SU-DHL-6 (cell line): ENCODE results near the gene CTRB1.
"Not testable (repeated sequence)": the region's sequence is repeated elsewhere in the genome, so short reads cannot be mapped to it uniquely, and the experiment has no call there.

Source experiments
- H2AFZ ChIP-seq: fragments of 200-600 bp; sonication (generic); 2 replicates; pipeline ENCODE4 v1.6.1; 2014; ENCODE audit warnings: low read depth, mild to moderate bottlenecking, moderate library complexity, mixed read lengths, antibody characterized with exemption, low read length; ENCODE audit not compliant: severe bottlenecking
- H3F3A ChIP-seq: fragments of 200-600 bp; shearing (Covaris generic); 2 replicates; pipeline ENCODE4 v1.6.0; 2016; ENCODE audit warnings: antibody characterized with exemption, mild to moderate bottlenecking; ENCODE audit not compliant: insufficient read depth
- H3K27ac ChIP-seq: fragments of 200-600 bp; sonication (generic); 2 replicates; pipeline ENCODE4 v1.5.1; 2016; ENCODE audit warnings: low read depth, mild to moderate bottlenecking, low read length, moderate library complexity, mixed read lengths
- H3K27me3 ChIP-seq: fragments of 200-600 bp; sonication (generic), shearing (Covaris generic); 2 replicates; pipeline ENCODE4 v1.6.0; 2014; ENCODE audit warnings: mild to moderate bottlenecking, low read length
- H3K36me3 ChIP-seq: fragments of 200-600 bp; sonication (generic); 2 replicates; pipeline ENCODE4 v1.6.1; 2014; ENCODE audit warnings: mild to moderate bottlenecking, low read length, mixed read lengths
- H3K4me2 ChIP-seq: fragments of 300-600, 200-600 bp; shearing (Covaris generic), sonication (generic); 2 replicates; pipeline ENCODE4 v1.6.0; 2014; ENCODE audit warnings: low read length, low read depth, mild to moderate bottlenecking; ENCODE audit not compliant: poor library complexity, severe bottlenecking
- H3K4me3 ChIP-seq: fragments of 200-600 bp; sonication (generic); 2 replicates; pipeline ENCODE4 v1.5.1; 2014; ENCODE audit warnings: antibody characterized with exemption, low read length, mild to moderate bottlenecking, mixed read lengths; ENCODE audit not compliant: insufficient read depth, poor library complexity, severe bottlenecking
- H3K79me2 ChIP-seq: fragments of 200-600 bp; sonication (generic); 2 replicates; pipeline ENCODE4 v1.6.1; 2014; ENCODE audit warnings: mild to moderate bottlenecking, low read length, moderate library complexity; ENCODE audit not compliant: insufficient read depth
- H3K9ac ChIP-seq: fragments of 200-600 bp; sonication (generic); 2 replicates; pipeline ENCODE4 v1.7.0; 2014; ENCODE audit warnings: mild to moderate bottlenecking, low read length
- H3K9me2 ChIP-seq: fragments of 200-600 bp; sonication (generic); replicated peaks from 2 replicates; pipeline ENCODE4 v1.6.1; 2014; ENCODE audit warnings: low read length; ENCODE audit not compliant: insufficient read depth
- H3K9me3 ChIP-seq: fragments of 200-600 bp; sonication (generic); 2 replicates; pipeline ENCODE4 v1.6.1; 2014; ENCODE audit warnings: low read length, mixed read lengths; ENCODE audit not compliant: insufficient read depth
- H4K20me1 ChIP-seq: fragments of 200-600 bp; sonication (generic); 2 replicates; pipeline ENCODE4 v1.6.1; 2014; ENCODE audit warnings: low read depth, mild to moderate bottlenecking, antibody characterized with exemption, low read length, moderate library complexity, mixed read lengths
- EZH2phosphoT487 ChIP-seq: fragments of 200-600 bp; sonication (generic), shearing (Covaris generic); conservative IDR thresholded peaks from 2 replicates; pipeline ENCODE4 v1.6.1; 2018; ENCODE audit warnings: mild to moderate bottlenecking, antibody characterized with exemption, low read length, moderate library complexity, mixed read lengths
- TF ChIP-seq, protein P1 (sequence below): fragments of 200-600 bp; sonication (generic); IDR thresholded peaks from one replicate; pipeline ENCODE4 v1.5.1; 2017; ENCODE audit warnings: antibody characterized with exemption, mild to moderate bottlenecking, low read length, moderate library complexity; ENCODE audit not compliant: insufficient read depth, poor library complexity, severe bottlenecking

Gene CTRB1

DNA sequence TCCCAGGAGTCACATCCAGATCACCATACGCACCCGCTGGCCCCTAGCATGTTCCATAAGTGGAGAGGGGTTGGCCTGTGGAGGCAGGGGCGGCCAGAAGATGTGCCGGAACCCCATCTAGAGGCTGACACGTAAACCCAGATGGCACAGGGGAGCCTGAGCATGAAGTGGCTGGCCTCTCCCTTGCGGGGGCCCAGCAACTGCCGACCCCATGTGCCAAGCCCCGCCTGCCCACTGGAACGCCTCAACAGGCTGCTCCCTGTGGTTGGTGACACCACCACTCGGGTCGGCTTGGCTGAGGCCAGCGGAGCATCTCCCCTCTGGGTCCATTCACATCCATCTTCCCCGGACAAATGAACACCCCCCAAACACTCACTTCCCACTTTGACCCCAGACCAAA, 23.2 kb downstream of the CTRB1 start:
- no peak overlapping the region for H3K4me2 ChIP-seq
- H3K9me2 ChIP-seq = no peaks in the 10 kb centered on the region
- no peaks in the 10 kb centered on the region for H4K20me1 ChIP-seq
- TF ChIP-seq, protein P1, sequence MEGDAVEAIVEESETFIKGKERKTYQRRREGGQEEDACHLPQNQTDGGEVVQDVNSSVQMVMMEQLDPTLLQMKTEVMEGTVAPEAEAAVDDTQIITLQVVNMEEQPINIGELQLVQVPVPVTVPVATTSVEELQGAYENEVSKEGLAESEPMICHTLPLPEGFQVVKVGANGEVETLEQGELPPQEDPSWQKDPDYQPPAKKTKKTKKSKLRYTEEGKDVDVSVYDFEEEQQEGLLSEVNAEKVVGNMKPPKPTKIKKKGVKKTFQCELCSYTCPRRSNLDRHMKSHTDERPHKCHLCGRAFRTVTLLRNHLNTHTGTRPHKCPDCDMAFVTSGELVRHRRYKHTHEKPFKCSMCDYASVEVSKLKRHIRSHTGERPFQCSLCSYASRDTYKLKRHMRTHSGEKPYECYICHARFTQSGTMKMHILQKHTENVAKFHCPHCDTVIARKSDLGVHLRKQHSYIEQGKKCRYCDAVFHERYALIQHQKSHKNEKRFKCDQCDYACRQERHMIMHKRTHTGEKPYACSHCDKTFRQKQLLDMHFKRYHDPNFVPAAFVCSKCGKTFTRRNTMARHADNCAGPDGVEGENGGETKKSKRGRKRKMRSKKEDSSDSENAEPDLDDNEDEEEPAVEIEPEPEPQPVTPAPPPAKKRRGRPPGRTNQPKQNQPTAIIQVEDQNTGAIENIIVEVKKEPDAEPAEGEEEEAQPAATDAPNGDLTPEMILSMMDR = no peak
- TF ChIP-seq EZH2phosphoT487 = no peak
- no peak overlapping the region for H3K27ac ChIP-seq
- H3F3A ChIP-seq = no peaks in the 10 kb centered on the region
- no peaks in the 10 kb centered on the region for H3K36me3 ChIP-seq
- no peak overlapping the region for H2AFZ ChIP-seq
- H3K9me3 ChIP-seq = no peaks in the 10 kb centered on the region
- no peak overlapping the region for H3K9ac ChIP-seq
- no peaks in the 10 kb centered on the region for H3K79me2 ChIP-seq
- no peaks in the 10 kb centered on the region for H3K27me3 ChIP-seq
- H3K4me3 ChIP-seq = no peak overlapping the region

DNA sequence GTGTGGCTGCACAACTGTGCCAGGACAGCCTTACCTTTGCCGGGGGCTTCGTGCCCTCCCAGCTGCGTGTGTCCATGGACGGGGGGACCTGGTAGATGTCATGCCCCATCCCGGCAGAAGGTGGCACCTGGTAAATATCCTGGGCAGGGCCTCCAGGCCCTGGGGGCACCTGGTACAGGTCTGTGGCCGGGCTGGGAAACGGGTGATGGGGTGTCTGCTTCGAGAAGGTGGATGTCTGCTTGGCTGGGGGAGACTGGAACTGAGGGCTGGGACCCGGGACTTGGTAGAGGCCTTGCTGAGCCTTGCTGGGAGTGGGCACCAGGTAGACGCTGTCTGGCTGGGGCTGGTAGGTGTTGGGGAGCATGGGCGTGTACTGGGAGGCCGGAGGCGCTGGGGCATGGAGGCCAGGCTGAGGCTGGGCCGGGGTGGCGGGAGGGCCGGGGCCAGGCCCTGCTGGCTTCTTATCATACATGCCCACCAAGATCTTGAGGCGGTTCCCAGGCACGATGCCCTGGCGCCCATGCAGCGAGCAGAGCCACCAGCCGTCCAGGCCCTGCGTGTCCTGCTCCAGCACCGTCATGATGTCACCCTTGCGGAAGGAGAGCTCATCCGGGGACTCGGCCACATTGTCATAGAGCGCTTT, 23.8 kb downstream of the CTRB1 start:
- H3F3A ChIP-seq, H3K27me3 ChIP-seq, H2AFZ ChIP-seq, H3K27ac ChIP-seq, H4K20me1 ChIP-seq, H3K4me2 ChIP-seq, H3K79me2 ChIP-seq, H3K9me2 ChIP-seq, H3K9me3 ChIP-seq, H3K9ac ChIP-seq, H3K4me3 ChIP-seq, H3K36me3 ChIP-seq: not testable (repeated sequence)

DNA sequence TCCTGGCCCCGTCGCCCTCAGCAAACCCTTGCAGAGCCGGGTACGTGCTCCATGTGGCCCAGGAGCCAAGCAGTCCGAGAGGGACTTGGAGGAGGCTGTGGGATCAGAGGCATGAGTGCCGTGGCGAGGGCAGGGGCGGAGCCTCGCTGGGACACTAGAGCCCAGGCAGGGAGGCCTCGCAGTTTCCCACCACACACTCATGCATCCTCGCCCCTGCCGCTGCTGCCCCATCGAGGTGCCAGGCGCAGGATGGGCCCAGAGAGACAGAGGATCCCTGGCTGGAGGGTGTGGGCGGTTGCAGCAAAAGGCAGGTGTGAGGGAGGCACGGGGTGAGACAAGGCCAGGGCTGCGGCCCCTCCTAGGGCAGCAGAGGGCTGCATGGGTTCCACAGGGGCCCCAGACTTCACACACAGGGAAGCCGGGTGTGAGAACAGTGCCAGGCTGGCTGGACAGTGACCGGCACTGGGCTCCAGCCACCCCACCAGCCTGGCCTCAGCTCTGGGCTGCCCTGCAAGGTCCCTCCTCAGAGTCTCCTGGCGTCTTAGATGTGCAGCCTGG, 25.0 kb downstream of the CTRB1 start:
- H2AFZ ChIP-seq = no peak overlapping the region
- H3K36me3 ChIP-seq = no peaks in the 10 kb centered on the region
- no peak overlapping the region for H3K4me2 ChIP-seq
- no peaks in the 10 kb centered on the region for H4K20me1 ChIP-seq
- no peaks in the 10 kb centered on the region for H3K27me3 ChIP-seq
- H3K27ac ChIP-seq = no peak overlapping the region
- TF ChIP-seq EZH2phosphoT487 = no peak
- TF ChIP-seq, protein P1 = no peak
- H3K9ac ChIP-seq = no peak overlapping the region
- no peaks in the 10 kb centered on the region for H3K9me2 ChIP-seq
- H3K4me3 ChIP-seq = no peak overlapping the region
- no peaks in the 10 kb centered on the region for H3F3A ChIP-seq
- H3K9me3 ChIP-seq = no peaks in the 10 kb centered on the region
- no peaks in the 10 kb centered on the region for H3K79me2 ChIP-seq

DNA sequence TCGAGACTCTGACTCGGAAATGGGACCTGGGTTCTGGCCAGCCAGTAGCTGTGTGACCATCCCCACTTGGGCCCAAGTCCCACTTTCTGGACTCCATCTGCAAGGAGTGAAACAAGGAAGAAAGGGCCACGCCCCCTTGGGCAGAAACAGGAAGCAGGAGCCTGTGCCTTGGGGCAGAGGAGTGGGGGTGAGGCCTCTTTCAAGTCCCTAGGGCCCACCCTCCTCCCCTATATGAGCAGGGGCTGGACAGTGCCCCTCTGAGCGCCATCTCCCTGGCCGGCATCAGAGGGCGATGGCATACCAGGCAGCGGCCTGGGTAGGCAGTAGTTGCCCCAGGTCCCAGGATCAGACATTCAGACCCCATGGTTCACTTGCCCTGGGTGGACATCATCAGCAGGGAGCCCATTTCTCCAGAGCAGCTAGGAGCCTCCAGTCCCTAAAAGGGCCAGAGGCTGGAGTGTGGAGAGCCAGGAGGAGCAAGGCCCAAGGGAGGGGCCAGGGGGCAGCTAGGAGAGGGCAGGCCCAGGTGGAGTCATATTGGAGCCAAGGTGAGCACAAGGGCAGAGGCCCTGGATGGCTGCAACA, 25.5 kb downstream of the CTRB1 start:
- Histone ChIP-seq H3K27ac (no peak overlapping the region), H2AFZ (no peak overlapping the region), H3K4me3 (no peak overlapping the region), H3K9me3 (no peaks in the 10 kb centered on the region), H3F3A (no peaks in the 10 kb centered on the region), H3K4me2 (no peak overlapping the region), H3K79me2 (no peaks in the 10 kb centered on the region), H3K36me3 (no peaks in the 10 kb centered on the region), H4K20me1 (no peaks in the 10 kb centered on the region), H3K9me2 (no peaks in the 10 kb centered on the region), H3K9ac (no peak overlapping the region), H3K27me3 (no peaks in the 10 kb centered on the region)
- no peak for TF ChIP-seq EZH2phosphoT487
